ENCODE data around the gene GLI3.

GLI3 gene

DNA sequence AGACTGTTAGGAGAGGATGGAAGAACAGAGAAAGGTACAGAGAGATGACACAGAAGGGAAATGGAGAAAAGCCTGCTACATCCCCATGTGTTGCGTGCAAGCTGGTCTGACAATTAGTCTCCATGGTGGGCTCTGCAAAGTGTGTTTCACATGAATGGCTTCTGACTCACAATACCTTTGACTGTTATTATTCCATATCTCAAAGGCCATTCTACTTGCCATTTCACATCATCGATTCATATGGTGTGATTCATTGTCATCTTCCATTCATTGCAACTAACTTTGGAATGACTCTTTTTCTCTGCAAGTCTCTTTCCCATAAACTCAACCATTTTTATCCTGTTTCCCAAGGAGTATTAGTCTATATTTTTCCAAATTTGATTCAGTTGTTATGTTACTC lies 325.2 kb downstream of the GLI3 start:
- DNase-seq, result no peak
